Measurements from ENCODE around the gene OR1B1.
"Not testable (repeated sequence)": the region's sequence is repeated elsewhere in the genome, so short reads cannot be mapped to it uniquely, and the experiment has no call there.

Gene OR1B1
- total RNA-seq: 0 reads per million in 3 experiments

DNA sequence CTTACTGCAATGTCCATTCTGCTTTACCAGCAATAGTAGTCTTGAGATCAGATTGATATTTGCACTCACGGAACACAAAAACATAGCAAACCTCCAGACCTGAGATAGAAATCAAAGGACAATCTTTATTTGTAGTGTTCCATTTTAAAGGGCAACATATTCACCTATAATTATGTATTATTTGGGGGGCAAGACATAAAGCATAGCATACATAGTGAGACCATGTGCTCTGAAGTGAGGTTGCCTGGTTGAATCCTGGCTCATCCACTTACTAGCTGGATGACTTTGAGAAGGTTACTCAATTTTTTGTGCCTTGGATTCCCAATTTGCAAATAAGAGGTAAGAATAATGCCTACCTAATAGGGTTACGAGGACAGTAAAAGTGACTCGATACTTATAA is at the start of gene OR1B1:
TSS of gene OR1B1 (minus strand) at position 101 of the 400 bp plus-strand sequence.
- DNase-seq: no peak

DNA sequence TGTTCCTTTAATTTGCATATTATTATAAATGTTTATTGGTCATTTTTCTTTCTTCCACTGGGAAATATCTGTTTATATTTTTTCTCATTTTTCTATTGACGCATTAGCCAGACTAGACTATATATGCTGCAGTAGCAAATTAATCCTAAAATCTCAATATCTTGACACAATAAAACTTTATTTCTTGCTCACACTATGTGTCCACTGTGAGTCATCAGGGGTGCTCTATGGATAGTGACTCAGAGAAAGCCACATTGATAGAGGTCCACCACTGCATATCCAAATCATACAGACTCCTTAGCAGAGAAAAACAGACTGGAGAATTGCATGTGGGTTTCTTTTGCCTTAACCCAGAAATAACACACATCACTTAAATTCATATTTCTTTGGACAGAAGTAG is 38.3 kb upstream of the OR1B1 start:
- DNase-seq: no peak

- DNase-seq: no peak
These were observed 27.4 kb upstream of the OR1B1 start for GRCh38 chr9:122684851-122685250.

DNA sequence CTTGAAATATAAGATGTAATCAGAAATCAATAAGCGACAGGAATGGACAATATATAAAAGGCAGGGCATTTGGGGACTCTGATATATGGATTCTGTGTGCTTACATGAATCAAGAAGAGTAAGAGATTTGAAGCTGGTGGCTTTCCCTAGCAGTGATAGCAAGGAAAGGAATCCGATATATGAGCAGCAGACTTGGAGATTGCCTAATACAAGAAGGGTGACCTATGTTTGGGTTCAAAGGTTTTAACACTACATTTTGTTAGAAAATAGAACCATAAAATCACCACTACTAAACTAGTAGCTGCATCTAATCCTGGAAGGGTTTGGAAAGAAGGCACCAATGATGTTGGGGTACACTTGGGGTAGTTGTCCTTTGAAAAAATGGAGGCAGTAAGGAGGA is 15.1 kb upstream of the OR1B1 start:
- DNase-seq: no peak

DNA sequence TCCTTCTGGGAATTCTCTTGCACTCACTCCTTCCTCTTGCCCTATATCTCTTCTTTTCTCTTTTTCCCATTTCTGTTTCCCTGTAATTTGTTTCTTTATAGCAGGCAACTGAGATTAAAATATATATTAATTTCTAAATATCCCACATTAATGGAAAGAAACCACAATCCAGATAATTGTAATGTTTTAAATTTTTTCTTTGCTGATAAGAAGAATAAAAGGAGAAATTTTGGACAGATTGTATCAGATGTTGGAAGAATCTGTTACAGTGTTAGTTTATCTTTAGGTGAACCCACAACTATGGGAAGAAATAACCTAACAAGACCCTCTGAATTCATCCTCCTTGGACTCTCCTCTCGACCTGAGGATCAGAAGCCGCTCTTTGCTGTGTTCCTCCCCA is 4.0 kb upstream of the OR1B1 start, which contains the start of gene OR1L1:
TSS of gene OR1L1 (plus strand) at position 301 of the 400 bp plus-strand sequence. CDS start at position 301, 0 bp downstream.
- DNase-seq: no peak

GRCh38 chr9:122656378-122656777 is 1.0 kb downstream of the OR1B1 start:
- no peak for DNase-seq

DNA sequence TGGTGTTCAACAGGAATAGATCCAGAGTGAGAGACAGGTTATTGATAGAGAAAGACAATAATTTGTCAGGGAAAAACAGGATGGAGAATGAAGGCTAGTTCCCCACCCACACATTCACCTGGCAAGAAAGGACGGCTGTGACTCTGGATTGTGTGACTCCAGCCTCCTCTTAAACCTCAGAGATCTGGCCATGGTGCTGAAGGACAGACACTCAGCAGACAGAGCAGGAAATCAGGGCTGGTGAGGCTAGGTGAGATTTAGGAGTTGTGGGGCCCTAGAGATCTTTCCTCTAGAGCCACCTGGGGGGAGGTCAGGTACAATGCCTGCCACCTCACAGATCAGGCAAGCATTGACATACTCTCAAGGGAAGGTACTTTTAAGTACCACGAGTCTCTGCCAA is 15.2 kb downstream of the OR1B1 start:
- no peak for DNase-seq

GRCh38 chr9:122619996-122620395 is 37.4 kb downstream of the OR1B1 start:
- DNase-seq: no peak

DNA sequence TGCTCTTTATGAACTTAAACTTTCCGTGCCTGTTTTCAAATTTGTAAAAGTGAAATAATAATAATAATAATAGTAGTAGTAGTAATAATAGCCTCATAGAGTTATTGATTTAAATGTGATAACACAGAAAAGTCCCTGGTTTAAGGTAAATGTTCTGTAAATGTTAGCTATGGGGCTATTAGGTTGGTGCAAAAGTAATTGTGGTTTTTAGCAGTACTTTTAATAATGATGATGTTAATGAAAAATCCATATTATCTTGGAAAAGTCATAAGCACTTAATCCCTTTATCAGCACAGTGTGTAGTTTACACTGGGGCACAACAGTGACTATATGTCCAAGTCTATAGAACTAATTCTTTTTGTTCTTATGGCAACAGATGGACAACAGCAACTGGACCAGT is 43.1 kb downstream of the OR1B1 start, which contains the start of gene OR1Q1:
TSS of gene OR1Q1 (plus strand) at position 377 of the 400 bp plus-strand sequence. CDS start at position 377, 0 bp downstream.
- no peak for DNase-seq

GRCh38 chr9:122609804-122610203 is 47.6 kb downstream of the OR1B1 start:
- no peak for DNase-seq

- DNase-seq: no peak
These were observed 50.8 kb downstream of the OR1B1 start for GRCh38 chr9:122606587-122606986.

DNA sequence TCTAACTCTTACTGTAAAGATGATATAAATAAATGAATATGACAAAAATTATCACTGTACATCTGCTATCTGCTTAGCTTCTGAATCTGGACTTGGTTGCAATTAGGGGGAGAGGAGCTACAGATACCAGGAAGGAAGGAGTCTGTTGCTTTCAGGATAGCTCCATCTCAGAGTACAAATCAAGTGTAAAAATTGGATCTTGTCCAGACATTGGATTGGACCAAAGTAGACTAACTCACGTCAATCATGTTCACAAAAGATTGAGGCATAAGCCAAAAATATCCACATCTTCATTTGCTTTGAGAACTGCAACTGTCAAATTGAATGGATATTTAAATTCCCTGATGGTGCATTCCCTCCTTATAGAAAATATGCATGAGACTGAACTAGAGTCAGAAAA is 51.7 kb downstream of the OR1B1 start:
- DNase-seq: no peak

- DNase-seq: not testable (repeated sequence)
These were observed 74.1 kb downstream of the OR1B1 start, which contains the start of gene OR1L8 for GRCh38 chr9:122583284-122583683. Gene OR1L8 (minus strand): TSS chr9:122583384. CDS start chr9:122568477, 14,907 bp downstream.

DNA sequence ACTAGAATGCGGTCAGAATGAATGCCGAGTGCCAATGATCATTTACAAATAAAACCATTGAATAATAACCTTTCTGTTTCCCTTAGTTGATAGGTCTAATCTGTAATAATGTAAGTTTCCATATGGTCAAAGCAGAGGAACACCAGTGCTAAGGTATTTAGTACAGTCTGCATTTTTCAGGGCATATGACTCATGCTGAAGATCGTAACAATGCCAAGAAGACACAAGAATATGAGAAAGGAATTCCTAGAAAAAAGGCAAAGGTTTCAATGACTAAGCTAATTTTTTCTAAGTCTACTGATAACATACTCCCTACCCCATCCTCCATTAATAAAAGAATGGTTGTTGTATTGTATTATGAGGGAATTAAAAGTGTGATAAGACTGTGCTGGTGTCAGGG is 77.1 kb downstream of the OR1B1 start:
- DNase-seq: no peak

DNA sequence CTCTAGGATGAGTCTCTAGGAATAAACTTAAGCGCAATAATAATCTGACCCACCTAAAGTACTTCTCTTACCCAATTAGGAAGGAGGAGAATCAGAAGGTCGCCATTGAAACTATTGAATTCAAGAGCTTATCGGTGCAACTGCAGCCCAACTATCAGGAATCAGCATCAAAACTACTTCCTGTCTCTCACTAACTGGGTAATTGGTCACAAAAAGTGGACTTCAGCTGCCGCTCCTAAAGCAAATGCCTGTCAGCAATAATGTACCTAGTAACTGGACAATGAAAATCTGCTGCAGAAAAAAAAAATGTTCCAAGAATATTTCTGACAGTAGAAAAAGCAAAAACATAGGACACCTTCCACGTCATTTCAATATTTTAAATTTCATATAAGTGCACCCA is 77.6 kb downstream of the OR1B1 start:
- no peak for DNase-seq
